ENCODE results near the gene CUTA.

- no peak for TF ChIP-seq CTCF (IDR thresholded peaks at IDR 0.05 in 4 of 5, conservative IDR thresholded peaks at IDR 0.05 in 1 of 5)
- no peak for TF ChIP-seq POLR2A (IDR thresholded peaks at IDR 0.05)
These were observed 4.4 kb downstream of the CUTA start for GRCh38 chr6:33413241-33414120.

Measured in gastrocnemius medialis (tissue), 4 donors.